ENCODE data around the gene APOLD1.
"Not testable (repeated sequence)": the region's sequence is repeated elsewhere in the genome, so short reads cannot be mapped to it uniquely, and the experiment has no call there.

APOLD1 gene

GRCh38 chr12:12804432-12804886 lies 19.0 kb downstream of the APOLD1 start:
- peak in 1 of 10 donors; percentile 16 for DNase-seq
- intact Hi-C loops (cut with DNase I), result no loop called here

- intact Hi-C loops (cut with DNase I), result no loop called here
- no peak for DNase-seq
Measured at GRCh38 chr12:12806784-12807516, 21.5 kb downstream of the APOLD1 start.

DNA sequence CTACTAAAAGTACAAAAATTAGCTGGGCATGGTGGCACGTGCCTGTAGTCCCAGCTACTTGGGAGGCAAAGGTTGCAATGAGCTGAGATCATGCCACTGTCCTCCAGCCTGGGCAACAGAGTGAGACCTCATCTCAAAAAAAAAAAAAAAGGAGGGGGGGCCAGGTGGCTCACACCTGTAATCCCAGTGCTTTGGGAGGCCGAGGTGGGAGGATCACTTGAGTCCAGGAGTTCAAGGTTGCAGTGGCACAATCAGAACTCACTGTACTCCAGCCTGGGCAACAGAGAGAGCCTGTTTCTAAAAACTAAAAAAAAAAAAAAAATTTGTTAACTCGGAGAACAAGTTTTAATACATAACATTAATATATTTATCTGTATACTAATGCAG lies 22.1 kb downstream of the APOLD1 start:
- intact Hi-C loops (cut with DNase I); DNase-seq: not testable (repeated sequence)

DNA sequence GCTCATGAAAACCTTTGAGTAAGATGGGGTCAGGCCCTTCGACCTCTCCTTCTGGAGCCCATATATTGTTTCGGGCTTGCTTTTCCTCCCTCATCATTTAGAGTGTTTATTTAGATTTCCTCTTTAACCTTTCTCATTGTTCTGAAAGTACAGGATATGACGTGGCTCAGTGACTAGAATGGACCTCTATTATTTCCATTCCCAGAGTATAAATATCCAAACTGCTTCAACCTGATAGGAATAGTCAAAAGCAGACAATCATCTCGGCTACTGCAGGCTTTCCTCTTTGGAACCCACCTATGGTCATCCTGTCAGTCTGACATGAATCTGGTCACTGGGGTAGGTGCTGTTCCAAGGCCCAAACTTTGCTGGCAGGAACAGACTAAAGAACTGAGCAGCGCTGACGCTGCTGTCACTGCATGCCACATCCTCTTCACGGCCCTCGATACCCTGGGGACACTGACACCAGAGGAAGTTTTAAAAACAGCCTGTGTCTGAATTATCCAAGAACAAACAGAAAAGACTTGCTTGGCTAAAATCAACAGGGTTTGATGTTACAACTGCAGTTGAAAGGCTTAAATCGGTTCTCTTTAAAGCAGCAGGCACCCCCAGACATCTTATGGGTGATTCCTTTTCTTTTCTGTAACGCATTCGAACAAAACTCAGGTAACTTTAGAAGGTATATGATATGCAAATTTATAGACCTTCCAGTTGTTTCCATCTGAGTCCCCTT lies 22.7 kb downstream of the APOLD1 start:
- intact Hi-C loops (cut with DNase I), result no loop called here
- DNase-seq, result no peak

GRCh38 chr12:12810553-12811021 lies 25.1 kb downstream of the APOLD1 start:
- no peak for DNase-seq
- intact Hi-C loops (cut with DNase I), result loop anchor here (10.0 kb wide), 1 partner anchor 184 kb away; no protein-coding TSS in a partner anchor

GRCh38 chr12:12811343-12811742 lies 25.9 kb downstream of the APOLD1 start:
- intact Hi-C loops (cut with DNase I), result loop anchor here (10.0 kb wide), 1 partner anchor 183 kb away; no protein-coding TSS in a partner anchor
- no peak for DNase-seq

- intact Hi-C loops (cut with DNase I), result loop anchor here (2.0 to 10.0 kb wide), 2 partner anchors 23 to 183 kb away; no protein-coding TSS in a partner anchor
- DNase-seq, result peak in 1 of 10 donors; percentile 80
Measured at GRCh38 chr12:12812174-12812573, 26.7 kb downstream of the APOLD1 start.

- peak in 1 of 10 donors; percentile 83 for DNase-seq
- intact Hi-C loops (cut with DNase I), result loop anchor here (2.0 to 10.0 kb wide), 2 partner anchors 24 to 182 kb away; no protein-coding TSS in a partner anchor
Measured at GRCh38 chr12:12812618-12813119, 27.2 kb downstream of the APOLD1 start.

- DNase-seq, result peak; percentile 89 to 99 (median 96)
- intact Hi-C loops (cut with DNase I), result loop anchor here (2.0 to 10.0 kb wide), 2 partner anchors 25 to 181 kb away; no protein-coding TSS in a partner anchor
Measured at GRCh38 chr12:12813120-12814101, 28.0 kb downstream of the APOLD1 start, which contains the start of gene DDX47. Gene DDX47, plus strand, starts transcription at chr12:12813346. Its CDS starts 22 bp downstream, at chr12:12813368.

- DNase-seq, result no peak
- intact Hi-C loops (cut with DNase I), result loop anchor here (10.0 kb wide), 1 partner anchor 177 kb away; no protein-coding TSS in a partner anchor
Measured at GRCh38 chr12:12817616-12818015, 32.2 kb downstream of the APOLD1 start.

GRCh38 chr12:12818701-12819100 lies 33.2 kb downstream of the APOLD1 start:
- DNase-seq, result no peak
- intact Hi-C loops (cut with DNase I), result loop anchor here (10.0 kb wide), 1 partner anchor 176 kb away; no protein-coding TSS in a partner anchor

- no peak for DNase-seq
- intact Hi-C loops (cut with DNase I), result loop anchor here (10.0 kb wide), 1 partner anchor 176 kb away; no protein-coding TSS in a partner anchor
Measured at GRCh38 chr12:12819221-12819620, 33.8 kb downstream of the APOLD1 start.

DNA sequence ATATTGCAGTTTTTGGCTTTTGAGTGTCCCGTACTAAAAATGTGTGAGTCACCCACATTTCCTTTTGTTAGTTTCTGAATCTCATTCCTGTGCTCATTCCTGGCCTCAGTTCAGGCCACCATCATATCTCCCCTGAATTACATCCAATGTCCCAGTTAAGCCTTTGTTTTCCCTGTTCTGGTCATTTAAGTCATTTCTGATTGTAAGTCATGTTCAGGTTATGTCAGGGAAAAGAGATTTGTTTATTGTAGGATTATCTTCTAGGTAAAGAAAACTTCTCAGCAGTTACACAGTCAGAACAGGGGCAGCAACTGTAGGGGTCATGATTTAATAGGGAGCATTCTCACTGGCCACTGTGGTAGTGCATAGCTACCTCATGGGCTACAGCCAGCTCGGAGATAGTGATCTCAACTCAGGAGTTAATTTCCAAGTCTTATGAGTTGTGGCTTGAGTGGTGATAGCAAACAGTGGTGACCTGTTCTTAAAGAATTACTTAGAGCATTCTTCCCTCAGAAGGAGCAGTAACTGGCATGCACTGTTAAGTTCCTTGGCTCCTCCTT lies 34.4 kb downstream of the APOLD1 start:
- intact Hi-C loops (cut with DNase I), result loop anchor here (10.0 kb wide), 1 partner anchor 175 kb away; no protein-coding TSS in a partner anchor
- DNase-seq, result no peak

DNA sequence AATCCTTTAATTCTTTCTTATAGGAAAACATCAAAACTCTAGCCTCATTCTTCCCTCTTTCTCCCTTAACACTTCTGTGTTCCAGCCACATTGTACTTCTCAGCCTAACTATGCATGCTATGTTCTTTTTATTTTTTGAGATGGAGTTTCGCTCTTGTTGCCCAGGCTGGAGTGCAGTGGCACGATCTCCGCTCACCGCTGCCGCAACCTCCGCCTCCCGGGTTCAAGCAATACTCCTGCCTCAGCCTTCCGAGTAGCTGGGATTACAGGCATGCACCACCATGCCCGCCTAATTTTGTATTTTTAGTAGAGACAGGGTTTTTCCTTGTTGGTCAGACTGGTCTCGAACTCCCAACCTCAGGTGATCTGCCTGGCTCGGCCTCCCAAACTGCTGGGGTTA lies 34.9 kb downstream of the APOLD1 start:
- DNase-seq, result peak in 2 of 10 donors; percentile 40 to 54
- intact Hi-C loops (cut with DNase I), result not testable (repeated sequence)

- intact Hi-C loops (cut with DNase I), result no loop called here
- DNase-seq, result no peak
Measured at GRCh38 chr12:12821975-12822374, 36.5 kb downstream of the APOLD1 start.

- no peak for DNase-seq
- intact Hi-C loops (cut with DNase I), result no loop called here
Measured at GRCh38 chr12:12822886-12823285, 37.4 kb downstream of the APOLD1 start.

- no peak for DNase-seq
- intact Hi-C loops (cut with DNase I), result no loop called here
Measured at GRCh38 chr12:12823300-12823699, 37.8 kb downstream of the APOLD1 start.

GRCh38 chr12:12823811-12824210 lies 38.4 kb downstream of the APOLD1 start:
- DNase-seq, result no peak
- intact Hi-C loops (cut with DNase I), result no loop called here
